Measurements from ENCODE around the gene TCEAL7. TPM values are rescaled to one million over a fixed set of nuclear protein-coding genes. Genes with fewer than 3 reads are reported as not detected.

TCEAL7 gene
- total and polyA plus RNA-seq, 2 donors from 2014 or later: 2.6 to 7.7 TPM

DNA sequence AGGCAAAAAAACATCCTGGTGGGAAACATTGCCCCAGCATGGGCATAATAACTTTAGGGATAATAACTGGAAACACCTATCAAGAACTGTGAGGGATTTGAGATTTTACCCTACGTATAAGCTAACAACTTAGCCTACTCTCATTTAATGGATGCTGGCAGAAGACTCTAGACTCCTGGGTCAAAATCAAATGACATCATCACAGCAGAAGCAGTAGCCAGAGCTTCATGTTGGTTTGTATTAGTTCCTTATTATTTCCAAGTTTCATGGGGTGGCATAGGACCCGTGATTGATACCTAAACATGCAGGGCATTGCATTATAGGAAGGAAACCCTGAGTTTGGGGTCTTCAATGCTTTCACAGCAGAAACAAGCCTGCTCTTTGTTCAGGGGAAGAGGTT is 30.9 kb downstream of the TCEAL7 start:
- Histone ChIP-seq H3K4me1 (ENCODE audit: control insufficient read depth in 2 of 3, insufficient read depth in 2 of 3, low read depth in 1 of 3, low read length in 3 of 3) (peaks cover 0 to 4% (median 0%) of the 10 kb centered on the region in 3 donors), H3K9me3 (ENCODE audit: control insufficient read depth in 2 of 3, insufficient read depth in 1 of 3, low read length in 3 of 3) (no peaks in the 10 kb centered on the region), H3K27ac (ENCODE audit: low read depth in 2 of 2, low read length in 2 of 2) (no peak overlapping the region), H3K36me3 (ENCODE audit: control insufficient read depth in 2 of 3, insufficient read depth in 3 of 3, low read length in 3 of 3) (no peaks in the 10 kb centered on the region), H3K9ac (ENCODE audit: low read length in 3 of 3) (no peak overlapping the region), H3K27me3 (ENCODE audit: control insufficient read depth, insufficient read depth, low read length) (no peaks in the 10 kb centered on the region), H3K4me3 (ENCODE audit: low read length in 3 of 3) (no peak overlapping the region)
- intact Hi-C loops (cut with DNase I): no loop called here
- DNase-seq (no peak), FAIRE-seq (no peak)
- TF ChIP-seq CTCF (IDR thresholded peaks at IDR 0.05; ENCODE audit: borderline replicate concordance, extremely low read depth, insufficient read depth): no peak

- FAIRE-seq: no peak
Measured at GRCh38 chrX:103361798-103362197, 31.8 kb downstream of the TCEAL7 start.

DNA sequence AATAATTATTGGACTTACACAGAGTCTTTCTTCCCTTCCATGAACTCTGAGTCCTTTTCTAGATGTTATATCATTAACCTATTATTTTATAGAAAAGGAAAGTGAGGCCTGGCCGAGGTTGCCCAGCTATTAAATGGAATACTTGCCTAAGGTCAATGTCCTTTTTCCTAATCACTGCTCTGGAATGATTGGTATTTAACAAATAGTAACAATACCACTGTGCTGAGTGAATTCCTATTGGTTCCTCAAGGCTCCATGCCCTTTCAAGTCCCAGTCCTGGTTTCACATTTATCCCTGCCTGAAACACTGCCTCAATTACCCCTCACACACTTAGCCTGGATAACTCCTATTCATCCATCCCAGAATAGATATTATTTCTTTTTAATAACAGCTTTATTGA is 32.4 kb downstream of the TCEAL7 start:
- Histone ChIP-seq H3K27ac (ENCODE audit: low read depth in 2 of 2, low read length in 2 of 2) (no peak overlapping the region), H3K9ac (ENCODE audit: low read length in 3 of 3) (no peak overlapping the region), H3K4me1 (ENCODE audit: control insufficient read depth in 2 of 3, insufficient read depth in 2 of 3, low read depth in 1 of 3, low read length in 3 of 3) (peaks cover 0 to 4% (median 0%) of the 10 kb centered on the region in 3 donors), H3K36me3 (ENCODE audit: control insufficient read depth in 2 of 3, insufficient read depth in 3 of 3, low read length in 3 of 3) (no peaks in the 10 kb centered on the region), H3K4me3 (ENCODE audit: low read length in 3 of 3) (no peak overlapping the region), H3K27me3 (ENCODE audit: control insufficient read depth, insufficient read depth, low read length) (peaks cover under 1% of the 10 kb centered on the region), H3K9me3 (ENCODE audit: control insufficient read depth in 2 of 3, insufficient read depth in 1 of 3, low read length in 3 of 3) (no peaks in the 10 kb centered on the region)
- intact Hi-C loops (cut with DNase I): no loop called here
- no peak for TF ChIP-seq CTCF (IDR thresholded peaks at IDR 0.05; ENCODE audit: borderline replicate concordance, extremely low read depth, insufficient read depth)
- FAIRE-seq (peak; percentile 92), DNase-seq (peak in 1 of 5 donors; percentile 28)

More at GRCh38 chrX:103361798-103362197, 31.8 kb downstream of the TCEAL7 start:
- Histone ChIP-seq H3K9me3 (ENCODE audit: control insufficient read depth in 2 of 3, insufficient read depth in 1 of 3, low read length in 3 of 3) (no peaks in the 10 kb centered on the region), H3K9ac (ENCODE audit: low read length in 3 of 3) (no peak overlapping the region), H3K36me3 (ENCODE audit: control insufficient read depth in 2 of 3, insufficient read depth in 3 of 3, low read length in 3 of 3) (no peaks in the 10 kb centered on the region), H3K27ac (ENCODE audit: low read depth in 2 of 2, low read length in 2 of 2) (peak overlapping the region in 1 of 2 donors; percentile 13), H3K4me1 (ENCODE audit: control insufficient read depth in 2 of 3, insufficient read depth in 2 of 3, low read depth in 1 of 3, low read length in 3 of 3) (peaks cover 0 to 4% (median 0%) of the 10 kb centered on the region in 3 donors), H3K4me3 (ENCODE audit: low read length in 3 of 3) (no peak overlapping the region), H3K27me3 (ENCODE audit: control insufficient read depth, insufficient read depth, low read length) (no peaks in the 10 kb centered on the region)
- intact Hi-C loops (cut with DNase I): no loop called here
- no peak for DNase-seq
- TF ChIP-seq CTCF (IDR thresholded peaks at IDR 0.05; ENCODE audit: borderline replicate concordance, extremely low read depth, insufficient read depth): no peak

- no peak for FAIRE-seq
- TF ChIP-seq CTCF (IDR thresholded peaks at IDR 0.05; ENCODE audit: borderline replicate concordance, extremely low read depth, insufficient read depth): no peak
- Histone ChIP-seq H3K9me3 (ENCODE audit: control insufficient read depth in 2 of 3, insufficient read depth in 1 of 3, low read length in 3 of 3) (no peaks in the 10 kb centered on the region), H3K9ac (ENCODE audit: low read length in 3 of 3) (no peak overlapping the region), H3K4me1 (ENCODE audit: control insufficient read depth in 2 of 3, insufficient read depth in 2 of 3, low read depth in 1 of 3, low read length in 3 of 3) (peaks cover 0 to 4% (median 0%) of the 10 kb centered on the region in 3 donors), H3K27ac (ENCODE audit: low read depth in 2 of 2, low read length in 2 of 2) (no peak overlapping the region), H3K27me3 (ENCODE audit: control insufficient read depth, insufficient read depth, low read length) (peaks cover 2% of the 10 kb centered on the region), H3K4me3 (ENCODE audit: low read length in 3 of 3) (no peak overlapping the region), H3K36me3 (ENCODE audit: control insufficient read depth in 2 of 3, insufficient read depth in 3 of 3, low read length in 3 of 3) (no peaks in the 10 kb centered on the region)
- intact Hi-C loops (cut with DNase I): no loop called here
- DNase-seq: no peak
Measured at GRCh38 chrX:103363046-103363445, 33.0 kb downstream of the TCEAL7 start.

Data from kidney (tissue), 14 donors.